ENCODE measurements around the gene SLC5A4. TPM values are rescaled to one million over a fixed set of nuclear protein-coding genes. Genes with fewer than 3 reads are reported as not detected.
"Not testable (repeated sequence)": the region's sequence is repeated elsewhere in the genome, so short reads cannot be mapped to it uniquely, and the experiment has no call there.

Gene SLC5A4
- total RNA-seq, result not detected
- polyA plus RNA-seq (2013, experiment 1 of 2), result 0.03 TPM
- not detected for polyA plus RNA-seq (2013, experiment 2 of 2)
- total RNA-seq, result 0 to 0.10 (median 0) reads per million in 172 experiments

GRCh38 chr22:32255217-32255616 lies at the start of gene SLC5A4:
Gene SLC5A4 (minus strand): TSS chr22:32255347. CDS start chr22:32255329, 18 bp downstream.
- CTCF ChIA-PET, result no interaction called here
- no peak within 1 kb of the TSS for H3K27ac ChIP-seq (ENCODE audit: low read depth in 1 of 2, low read length in 2 of 2)
- no peak for TF ChIP-seq CTCF (IDR thresholded peaks at IDR 0.05)
- H3K27me3 ChIP-seq (ENCODE audit: control insufficient read depth in 1 of 2, insufficient read depth in 2 of 2, low read length in 2 of 2), result peaks cover 0 to 5% of the 10 kb centered on the region in 2 experiments
- Mint-ChIP-seq H3K27ac (no peak within 1 kb of the TSS), H3K4me3 (no peak within 1 kb of the TSS), H3K36me3 (ENCODE audit: low read depth) (no peaks in the 10 kb centered on the region), H3K27me3 (peaks cover 57% of the 10 kb centered on the region), H3K9me3 (no peaks in the 10 kb centered on the region), H3K4me1 (ENCODE audit: low read depth) (no peaks in the 10 kb centered on the region)
- DNase-seq (no peak), ATAC-seq (ENCODE audit: poor library complexity) (no peak)
- intact Hi-C loops (cut with DNase I, micrococcal nuclease), result no loop called here
- H3K4me3 ChIP-seq (ENCODE audit: low read length), result no peak within 1 kb of the TSS
- no peaks in the 10 kb centered on the region for H3K36me3 ChIP-seq (ENCODE audit: insufficient read depth, low read length)
- no peaks in the 10 kb centered on the region for H3K4me1 ChIP-seq (ENCODE audit: insufficient read depth, low read length)
- no peaks in the 10 kb centered on the region for H3K9me3 ChIP-seq (ENCODE audit: control insufficient read depth in 1 of 2, insufficient read depth in 1 of 2, low read length in 2 of 2)
- POLR2A ChIA-PET, result no interaction called here

- H3K4me3 ChIP-seq (ENCODE audit: low read length); H3K4me3 Mint-ChIP-seq; intact Hi-C loops (cut with DNase I, micrococcal nuclease); H3K27ac Mint-ChIP-seq; POLR2A ChIA-PET; H3K27ac ChIP-seq (ENCODE audit: low read depth in 1 of 2, low read length in 2 of 2); CTCF ChIA-PET; DNase-seq; H3K4me1 ChIP-seq (ENCODE audit: insufficient read depth, low read length); H3K27me3 ChIP-seq (ENCODE audit: control insufficient read depth in 1 of 2, insufficient read depth in 2 of 2, low read length in 2 of 2); H3K36me3 ChIP-seq (ENCODE audit: insufficient read depth, low read length); H3K27me3 Mint-ChIP-seq; H3K4me1 Mint-ChIP-seq (ENCODE audit: low read depth); ATAC-seq (ENCODE audit: poor library complexity); H3K36me3 Mint-ChIP-seq (ENCODE audit: low read depth); H3K9me3 ChIP-seq (ENCODE audit: control insufficient read depth in 1 of 2, insufficient read depth in 1 of 2, low read length in 2 of 2); H3K9me3 Mint-ChIP-seq: not testable (repeated sequence)
Observed at GRCh38 chr22:32293921-32294320, 38.8 kb upstream of the SLC5A4 start.

GRCh38 chr22:32286290-32286840 lies 31.2 kb upstream of the SLC5A4 start:
- Histone ChIP-seq H3K4me1 (ENCODE audit: insufficient read depth, low read length) (no peaks in the 10 kb centered on the region), H3K9me3 (ENCODE audit: control insufficient read depth in 1 of 2, insufficient read depth in 1 of 2, low read length in 2 of 2) (no peaks in the 10 kb centered on the region), H3K27ac (ENCODE audit: low read depth in 1 of 2, low read length in 2 of 2) (no peak overlapping the region), H3K27me3 (ENCODE audit: control insufficient read depth in 1 of 2, insufficient read depth in 2 of 2, low read length in 2 of 2) (peaks cover 0 to 5% of the 10 kb centered on the region in 2 experiments), H3K4me3 (ENCODE audit: low read length) (no peak overlapping the region), H3K36me3 (ENCODE audit: insufficient read depth, low read length) (no peaks in the 10 kb centered on the region)
- no peaks in the 10 kb centered on the region for H3K4me1 Mint-ChIP-seq (ENCODE audit: low read depth)
- H3K27me3 Mint-ChIP-seq, result peaks cover 25% of the 10 kb centered on the region
- H3K36me3 Mint-ChIP-seq (ENCODE audit: low read depth), result no peaks in the 10 kb centered on the region
- POLR2A ChIA-PET, result no interaction called here
- intact Hi-C loops (cut with DNase I, micrococcal nuclease), result no loop called here
- no peak for ATAC-seq (ENCODE audit: poor library complexity)
- H3K9me3 Mint-ChIP-seq, result no peaks in the 10 kb centered on the region
- no peak for DNase-seq
- CTCF ChIA-PET, result no interaction called here
- H3K4me3 Mint-ChIP-seq, result no peak overlapping the region
- no peak overlapping the region for H3K27ac Mint-ChIP-seq
- TF ChIP-seq CTCF (IDR thresholded peaks at IDR 0.05), result no peak

- Histone ChIP-seq H3K36me3 (ENCODE audit: insufficient read depth, low read length) (no peaks in the 10 kb centered on the region), H3K4me3 (ENCODE audit: low read length) (no peak overlapping the region), H3K27ac (ENCODE audit: low read depth in 1 of 2, low read length in 2 of 2) (no peak overlapping the region), H3K9me3 (ENCODE audit: control insufficient read depth in 1 of 2, insufficient read depth in 1 of 2, low read length in 2 of 2) (no peaks in the 10 kb centered on the region), H3K4me1 (ENCODE audit: insufficient read depth, low read length) (no peaks in the 10 kb centered on the region), H3K27me3 (ENCODE audit: control insufficient read depth in 1 of 2, insufficient read depth in 2 of 2, low read length in 2 of 2) (peaks cover 0 to 5% of the 10 kb centered on the region in 2 experiments)
- Mint-ChIP-seq H3K36me3 (ENCODE audit: low read depth) (no peaks in the 10 kb centered on the region), H3K27me3 (peaks cover 37% of the 10 kb centered on the region), H3K27ac (no peak overlapping the region), H3K9me3 (no peaks in the 10 kb centered on the region), H3K4me1 (ENCODE audit: low read depth) (no peaks in the 10 kb centered on the region), H3K4me3 (no peak overlapping the region)
- POLR2A ChIA-PET, result no interaction called here
- no peak for TF ChIP-seq CTCF (IDR thresholded peaks at IDR 0.05)
- ATAC-seq (ENCODE audit: poor library complexity), result no peak
- CTCF ChIA-PET, result no interaction called here
- DNase-seq, result no peak
- intact Hi-C loops (cut with DNase I, micrococcal nuclease), result no loop called here
Observed at GRCh38 chr22:32281072-32281471, 25.9 kb upstream of the SLC5A4 start.

GRCh38 chr22:32275353-32275752 lies 20.2 kb upstream of the SLC5A4 start:
- H3K4me3 Mint-ChIP-seq; H3K4me1 ChIP-seq (ENCODE audit: insufficient read depth, low read length); H3K9me3 ChIP-seq (ENCODE audit: control insufficient read depth in 1 of 2, insufficient read depth in 1 of 2, low read length in 2 of 2); H3K9me3 Mint-ChIP-seq; H3K27ac ChIP-seq (ENCODE audit: low read depth in 1 of 2, low read length in 2 of 2); H3K4me3 ChIP-seq (ENCODE audit: low read length); DNase-seq; H3K27me3 Mint-ChIP-seq; intact Hi-C loops (cut with DNase I, micrococcal nuclease); H3K36me3 ChIP-seq (ENCODE audit: insufficient read depth, low read length); ATAC-seq (ENCODE audit: poor library complexity); H3K36me3 Mint-ChIP-seq (ENCODE audit: low read depth); H3K27ac Mint-ChIP-seq; POLR2A ChIA-PET; H3K27me3 ChIP-seq (ENCODE audit: control insufficient read depth in 1 of 2, insufficient read depth in 2 of 2, low read length in 2 of 2); H3K4me1 Mint-ChIP-seq (ENCODE audit: low read depth): not testable (repeated sequence)
- CTCF ChIA-PET, result interaction anchor here (1.5 kb wide), 1 partner anchor 9 kb away, joined by 9 read pairs; no protein-coding TSS in a partner anchor
